Subcutaneous adipose tissue (tissue), 4 donors: Measurements from ENCODE around the gene CCDC63. TPM values are rescaled to one million over a fixed set of nuclear protein-coding genes. Genes with fewer than 3 reads are reported as not detected.

Experiments
- total RNA-seq, 4 donors: library from RNA; depleted of rRNA; stranded (reverse); fragments of >200 nt; gene quantifications; one replicate each; pipeline ENCODE4 v1.1.0, GENCODE V29; 2016
- TF ChIP-seq, protein P1 (sequence below): fragments of 450-650 bp; IDR thresholded peaks from one replicate; pipeline ENCODE4 v1.5.1; 2016; ENCODE audit warnings: low read depth, mild to moderate bottlenecking, control low read depth, antibody characterized with exemption, moderate library complexity

Gene CCDC63
- total RNA-seq, 4 donors from 2014 or later: not detected

DNA sequence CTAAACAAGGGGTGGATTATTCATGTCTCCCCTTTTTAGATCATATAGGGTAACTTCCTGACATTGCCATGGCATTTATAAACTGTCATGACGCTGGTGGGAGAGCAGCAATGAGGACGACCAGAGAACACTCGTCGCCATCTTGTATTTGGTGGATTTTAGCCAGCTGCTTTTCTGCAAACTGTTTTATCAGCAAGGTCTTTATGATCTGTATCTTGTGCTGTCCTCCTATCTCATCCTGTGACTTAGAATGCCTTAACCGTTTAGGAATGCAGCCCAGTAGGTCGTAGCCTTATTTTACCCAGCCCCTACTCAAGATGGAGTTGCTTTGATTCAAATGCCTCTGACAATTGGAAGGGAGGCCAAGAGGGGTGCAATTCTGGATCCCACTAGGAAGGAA, 5.8 kb upstream of the CCDC63 start:
- TF ChIP-seq, protein P1, sequence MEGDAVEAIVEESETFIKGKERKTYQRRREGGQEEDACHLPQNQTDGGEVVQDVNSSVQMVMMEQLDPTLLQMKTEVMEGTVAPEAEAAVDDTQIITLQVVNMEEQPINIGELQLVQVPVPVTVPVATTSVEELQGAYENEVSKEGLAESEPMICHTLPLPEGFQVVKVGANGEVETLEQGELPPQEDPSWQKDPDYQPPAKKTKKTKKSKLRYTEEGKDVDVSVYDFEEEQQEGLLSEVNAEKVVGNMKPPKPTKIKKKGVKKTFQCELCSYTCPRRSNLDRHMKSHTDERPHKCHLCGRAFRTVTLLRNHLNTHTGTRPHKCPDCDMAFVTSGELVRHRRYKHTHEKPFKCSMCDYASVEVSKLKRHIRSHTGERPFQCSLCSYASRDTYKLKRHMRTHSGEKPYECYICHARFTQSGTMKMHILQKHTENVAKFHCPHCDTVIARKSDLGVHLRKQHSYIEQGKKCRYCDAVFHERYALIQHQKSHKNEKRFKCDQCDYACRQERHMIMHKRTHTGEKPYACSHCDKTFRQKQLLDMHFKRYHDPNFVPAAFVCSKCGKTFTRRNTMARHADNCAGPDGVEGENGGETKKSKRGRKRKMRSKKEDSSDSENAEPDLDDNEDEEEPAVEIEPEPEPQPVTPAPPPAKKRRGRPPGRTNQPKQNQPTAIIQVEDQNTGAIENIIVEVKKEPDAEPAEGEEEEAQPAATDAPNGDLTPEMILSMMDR: no peak

DNA sequence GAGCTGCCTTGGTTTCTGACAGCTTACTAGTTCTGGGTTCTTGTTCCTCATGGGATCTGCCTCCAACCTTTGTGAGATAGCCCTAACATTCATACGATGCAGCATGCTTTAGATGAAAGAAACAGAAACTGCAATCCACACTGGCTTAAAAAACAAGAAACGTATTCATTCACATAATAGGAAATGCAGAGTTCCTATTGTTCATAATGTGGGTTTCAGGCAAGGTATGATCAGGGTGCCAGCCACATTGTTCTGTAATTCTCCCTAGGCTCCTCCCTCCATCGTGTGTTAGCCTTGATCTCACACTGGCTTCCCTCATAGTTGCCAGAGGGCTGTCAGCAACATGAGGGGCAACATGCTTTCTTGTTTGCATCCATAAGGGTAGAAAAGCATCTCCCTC, 2.7 kb upstream of the CCDC63 start:
- TF ChIP-seq, protein P1: no peak

DNA sequence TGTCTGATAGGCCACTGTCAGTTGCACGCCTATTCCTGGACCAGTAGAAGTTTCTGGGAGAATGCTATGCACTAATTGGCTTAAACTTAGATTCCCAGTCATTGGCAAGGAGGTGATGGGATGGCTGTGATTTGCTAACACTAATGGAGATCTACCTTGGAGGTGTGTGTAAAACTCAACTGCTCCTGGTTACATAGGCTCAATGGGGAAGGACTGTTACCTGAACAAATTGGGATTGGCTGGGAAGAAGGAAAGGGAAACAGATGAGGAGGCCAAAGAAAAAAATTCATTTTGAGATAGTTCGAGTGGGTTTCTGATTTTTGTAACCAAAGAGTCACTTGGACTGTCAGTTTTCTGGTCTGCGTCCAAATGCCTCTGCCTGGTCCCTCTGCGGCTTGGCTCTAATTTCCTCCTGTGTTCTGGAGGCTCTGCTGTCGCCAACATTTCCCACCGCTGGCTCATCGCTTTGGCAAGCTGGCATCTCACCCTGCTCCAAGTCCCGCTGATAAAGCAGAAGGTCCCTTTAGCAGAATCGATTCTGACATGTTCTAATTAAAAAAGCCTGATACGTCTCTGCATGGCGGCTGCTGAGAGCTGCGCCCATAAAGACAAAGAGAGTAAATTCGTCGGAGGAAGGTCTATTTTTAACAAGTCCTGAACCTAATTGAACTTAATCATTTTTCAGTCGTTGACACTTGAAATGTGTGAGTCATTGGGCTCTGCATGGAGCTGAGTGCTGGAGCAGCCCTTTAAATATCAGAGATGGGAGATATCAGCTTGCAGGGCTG, 2.0 kb upstream of the CCDC63 start:
- TF ChIP-seq, protein P1: no peak

DNA sequence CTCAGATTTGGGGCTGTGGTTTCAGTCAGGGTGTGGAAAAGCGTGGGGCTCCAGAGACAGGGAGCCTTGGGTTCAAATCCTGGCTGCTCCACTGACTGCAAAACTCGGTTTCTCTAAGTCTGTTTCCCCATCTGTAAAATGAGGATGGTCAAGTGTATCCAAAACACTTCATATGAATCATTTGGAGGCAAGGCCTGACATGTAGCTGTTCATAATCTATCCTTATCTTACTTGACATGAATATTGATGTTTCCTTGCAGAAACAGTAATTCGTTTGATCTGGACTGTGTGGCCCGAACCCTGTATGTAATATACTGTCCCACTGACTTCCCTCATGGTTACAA, 1.5 kb upstream of the CCDC63 start:
- TF ChIP-seq, protein P1: no peak

DNA sequence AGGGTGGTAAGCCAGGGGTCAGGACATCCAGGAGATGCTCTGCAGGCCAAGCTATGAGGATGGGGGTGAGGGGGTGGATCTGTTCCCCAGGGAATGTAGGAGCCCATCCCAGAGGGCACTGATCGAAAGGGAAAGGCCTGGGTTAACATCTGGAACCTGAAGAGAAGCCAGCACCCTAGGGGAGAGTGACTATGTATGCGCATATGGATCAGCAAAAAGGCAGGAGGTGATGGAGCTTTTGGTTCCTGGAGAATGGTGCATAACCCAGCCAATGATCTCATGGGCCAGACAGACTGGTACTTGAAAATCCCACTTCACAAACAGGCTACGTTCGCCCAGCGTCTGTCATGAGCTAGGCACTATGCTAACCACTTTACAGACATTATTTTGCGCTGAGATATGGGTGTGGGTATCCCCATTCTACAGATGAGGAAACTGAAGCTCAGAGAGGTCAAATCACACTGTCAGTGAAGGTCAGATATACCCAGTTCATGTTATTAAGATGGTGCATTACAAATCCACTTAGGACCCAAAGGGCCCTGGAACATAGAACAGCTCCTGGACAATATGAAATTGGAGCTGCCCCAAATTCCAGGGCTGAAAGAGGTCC, 1.6 kb downstream of the CCDC63 start:
- TF ChIP-seq, protein P1: no peak

DNA sequence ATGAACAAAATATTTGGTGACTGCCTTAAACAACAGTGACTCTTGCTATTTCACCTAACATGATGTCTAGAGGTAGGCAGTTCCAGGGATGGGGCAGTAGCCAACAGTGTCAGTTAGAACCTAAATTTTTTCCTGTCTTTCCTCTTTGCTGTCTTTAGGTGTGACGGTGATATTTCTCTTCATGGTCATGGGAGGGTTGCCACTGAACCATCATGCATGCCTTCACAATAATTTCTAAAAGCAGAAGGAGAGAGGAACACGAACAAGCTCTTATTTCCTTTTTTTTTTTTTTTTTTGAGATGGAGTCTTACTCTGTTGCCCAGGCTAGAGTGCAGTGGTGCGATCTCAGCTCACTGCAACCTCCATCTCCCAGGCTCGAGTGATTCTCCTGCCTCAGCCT, 2.4 kb downstream of the CCDC63 start:
- TF ChIP-seq, protein P1: no peak

DNA sequence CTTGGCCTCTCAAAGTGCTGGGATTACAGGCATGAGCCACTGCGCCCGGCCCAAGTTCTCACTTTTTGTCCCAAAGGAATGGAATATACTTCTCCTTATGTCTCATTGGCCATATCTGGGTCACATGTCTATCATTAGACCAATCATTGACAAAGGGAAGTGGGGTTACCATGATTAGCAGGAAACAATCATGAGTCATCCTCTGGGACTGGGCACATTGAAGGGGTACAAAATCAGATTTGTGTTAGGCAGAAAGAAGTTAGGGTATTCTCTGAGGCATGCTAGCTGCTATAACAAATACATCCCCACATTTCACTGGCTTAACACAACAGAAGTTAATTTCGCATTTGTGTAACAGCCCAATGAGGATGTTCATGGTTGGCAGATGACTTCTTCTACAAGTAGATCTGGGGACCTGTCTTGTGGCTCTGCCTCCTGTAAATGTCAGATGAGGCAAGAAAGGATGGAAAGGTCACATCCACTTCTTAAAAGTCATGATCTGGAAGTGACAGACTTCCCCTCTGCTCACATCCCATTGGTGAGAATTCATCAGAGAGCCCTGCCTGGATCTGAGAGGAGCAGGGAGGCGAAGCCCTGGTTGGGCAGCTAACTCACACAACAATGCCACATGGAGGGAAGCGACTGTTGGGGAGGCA, 3.1 kb downstream of the CCDC63 start:
- TF ChIP-seq, protein P1: no peak
